ENCODE data around the gene TMEM87B.
A peak's percentile ranks its signal among the peaks of the same experiment; 100 is the strongest.

TMEM87B gene

GRCh38 chr2:112153501-112153900 is 98.4 kb downstream of the TMEM87B start:
- no peak for DNase-seq

GRCh38 chr2:112154246-112155117 is 99.4 kb downstream of the TMEM87B start:
- peak; percentile 26 to 47 for DNase-seq

- DNase-seq: peak; percentile 37 to 43
Observed at GRCh38 chr2:112155331-112156151, 100.5 kb downstream of the TMEM87B start.

GRCh38 chr2:112156152-112156986 is 101.3 kb downstream of the TMEM87B start:
- peak; percentile 37 to 43 for DNase-seq

GRCh38 chr2:112157472-112157871 is 102.4 kb downstream of the TMEM87B start:
- DNase-seq: no peak

- peak in 1 of 2 donors; percentile 29 for DNase-seq
Observed at GRCh38 chr2:112159454-112159921, 104.4 kb downstream of the TMEM87B start.

- no peak for DNase-seq
Observed at GRCh38 chr2:112160283-112161250, 105.5 kb downstream of the TMEM87B start.

- no peak for DNase-seq
Observed at GRCh38 chr2:112161431-112162145, 106.5 kb downstream of the TMEM87B start.

- no peak for DNase-seq
Observed at GRCh38 chr2:112162341-112162740, 107.3 kb downstream of the TMEM87B start.

- DNase-seq: no peak
Observed at GRCh38 chr2:112162956-112163355, 107.9 kb downstream of the TMEM87B start.

- DNase-seq: no peak
Observed at GRCh38 chr2:112163541-112163981, 108.5 kb downstream of the TMEM87B start.

- DNase-seq: no peak
Observed at GRCh38 chr2:112164876-112165275, 109.8 kb downstream of the TMEM87B start.

GRCh38 chr2:112165296-112165695 is 110.2 kb downstream of the TMEM87B start:
- no peak for DNase-seq

- DNase-seq: no peak
Observed at GRCh38 chr2:112166806-112167499, 111.9 kb downstream of the TMEM87B start.

GRCh38 chr2:112168422-112169124 is 113.5 kb downstream of the TMEM87B start:
- no peak for DNase-seq

All from CD4-positive, alpha-beta T cell treated with Interleukin-4 for 1 hour (primary cell).